Calu3 (cell line): ENCODE data around the gene SLC24A1. TPM values are rescaled to one million over a fixed set of nuclear protein-coding genes. Genes with fewer than 3 reads are reported as not detected.

Experiments
- BruUV-seq: library from RNA; stranded (reverse); fragments of 400-500 nt; replicated peaks from 2 replicates; lab custom pipeline; 2021; lab: Mats Ljungman, UMichigan
- CTCF ChIA-PET: fragments of 300-600 bp; sonication (Branson Sonifier 250); formaldehyde crosslinking; loops from one replicate; lab custom pipeline; 2022; ENCODE audit warnings: antibody characterized with exemption; lab: Charles Lee
- DNase-seq: peaks from one replicate; pipeline ENCODE4 v3.0.0; 2022
- H3K27ac Mint-ChIP-seq: one replicate; pipeline ENCODE4 v1.8.0; 2022; ENCODE audit warnings: mixed read lengths; ENCODE audit not compliant: unreplicated experiment
- H3K27me3 Mint-ChIP-seq: one replicate; pipeline ENCODE4 v1.8.0; 2022; ENCODE audit warnings: mixed read lengths; ENCODE audit not compliant: unreplicated experiment
- H3K36me3 Mint-ChIP-seq: one replicate; pipeline ENCODE4 v1.8.0; 2022; ENCODE audit warnings: mild to moderate bottlenecking, moderate library complexity, mixed read lengths; ENCODE audit not compliant: insufficient read depth, unreplicated experiment
- H3K4me1 Mint-ChIP-seq: one replicate; pipeline ENCODE4 v1.8.0; 2022; ENCODE audit warnings: mild to moderate bottlenecking, low read depth, mixed read lengths; ENCODE audit not compliant: unreplicated experiment
- H3K4me3 Mint-ChIP-seq: one replicate; pipeline ENCODE4 v1.8.0; 2022; ENCODE audit warnings: mild to moderate bottlenecking, low read depth, moderate library complexity, mixed read lengths; ENCODE audit not compliant: unreplicated experiment
- H3K9me3 Mint-ChIP-seq: one replicate; pipeline ENCODE4 v1.8.0; 2022; ENCODE audit warnings: low read depth, mixed read lengths; ENCODE audit not compliant: unreplicated experiment
- CTCF ChIP-seq: fragments of 200-600 bp; IDR thresholded peaks from one replicate; pipeline ENCODE4 v1.8.0; 2022; ENCODE audit warnings: antibody characterized with exemption; ENCODE audit not compliant: unreplicated experiment
- intact Hi-C: fragments of 100-400 bp; cut with micrococcal nuclease; formaldehyde crosslinking; loops from one replicate; pipeline ENCODE4 v1.10.0; 2022; ENCODE audit not compliant: unreplicated experiment
- total RNA-seq: library from RNA; stranded (reverse); gene quantifications from 2 replicates; pipeline ENCODE4 v1.2.3, GENCODE V29; 2022

The SLC24A1 gene
- total RNA-seq, 1 experiment from 2014 or later: 9.0 TPM

- Mint-ChIP-seq H3K4me3 (no peak overlapping the region), H3K9me3 (no peaks in the 10 kb centered on the region)
- CTCF ChIA-PET: no interaction called here
These were observed 5.1 kb downstream of the SLC24A1 start for GRCh38 chr15:65626856-65627255.

GRCh38 chr15:65629548-65629947, 7.8 kb downstream of the SLC24A1 start:
- intact Hi-C loops: no loop called here
- no peaks in the 10 kb centered on the region for H3K27me3 Mint-ChIP-seq
- no peaks in the 10 kb centered on the region for H3K4me1 Mint-ChIP-seq
- CTCF ChIA-PET: no interaction called here
- no peak overlapping the region for H3K27ac Mint-ChIP-seq
- no peak overlapping the region for H3K4me3 Mint-ChIP-seq
- BruUV-seq: no TSS peak
- no peak for TF ChIP-seq CTCF
- no peak for DNase-seq
- no peaks in the 10 kb centered on the region for H3K9me3 Mint-ChIP-seq
- no peaks in the 10 kb centered on the region for H3K36me3 Mint-ChIP-seq

More at GRCh38 chr15:65626856-65627255, 5.1 kb downstream of the SLC24A1 start:
- DNase-seq: no peak
- Mint-ChIP-seq H3K4me1 (no peaks in the 10 kb centered on the region), H3K27me3 (no peaks in the 10 kb centered on the region), H3K27ac (no peak overlapping the region), H3K36me3 (no peaks in the 10 kb centered on the region)
- no TSS peak for BruUV-seq
- intact Hi-C loops: no loop called here
- TF ChIP-seq CTCF: no peak

DNA sequence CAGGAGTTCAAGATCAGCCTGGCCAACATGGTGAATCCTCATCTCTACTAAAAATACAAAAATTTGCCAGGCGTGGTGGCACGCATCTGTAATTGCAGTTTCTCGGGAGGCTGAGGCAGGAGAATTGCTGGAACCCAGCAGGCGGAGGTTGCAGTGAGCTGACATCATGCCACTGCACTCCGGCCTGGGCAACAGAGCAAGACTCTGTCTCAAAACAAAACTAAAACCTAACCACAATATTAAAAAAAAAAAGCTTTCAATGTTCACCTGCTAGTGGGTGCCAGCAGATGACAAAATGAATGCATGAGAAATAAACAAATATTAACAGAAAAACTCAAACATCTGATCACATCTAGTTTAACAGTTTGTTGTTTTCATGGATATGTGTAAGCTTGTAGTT, 9.0 kb downstream of the SLC24A1 start:
- intact Hi-C loops: no loop called here
- CTCF ChIA-PET: no interaction called here
- H3K27ac Mint-ChIP-seq: no peak overlapping the region
- H3K9me3 Mint-ChIP-seq: no peaks in the 10 kb centered on the region
- no TSS peak for BruUV-seq
- DNase-seq: no peak
- H3K27me3 Mint-ChIP-seq: no peaks in the 10 kb centered on the region
- H3K4me3 Mint-ChIP-seq: no peak overlapping the region
- H3K4me1 Mint-ChIP-seq: no peaks in the 10 kb centered on the region
- no peak for TF ChIP-seq CTCF
- no peaks in the 10 kb centered on the region for H3K36me3 Mint-ChIP-seq

GRCh38 chr15:65631503-65631902, 9.8 kb downstream of the SLC24A1 start:
- H3K36me3 Mint-ChIP-seq: no peaks in the 10 kb centered on the region
- TF ChIP-seq CTCF: no peak
- H3K4me1 Mint-ChIP-seq: no peaks in the 10 kb centered on the region
- no peak for DNase-seq
- intact Hi-C loops: no loop called here
- H3K9me3 Mint-ChIP-seq: no peaks in the 10 kb centered on the region
- no peaks in the 10 kb centered on the region for H3K27me3 Mint-ChIP-seq
- CTCF ChIA-PET: no interaction called here
- no TSS peak for BruUV-seq
- H3K4me3 Mint-ChIP-seq: no peak overlapping the region
- no peak overlapping the region for H3K27ac Mint-ChIP-seq
